Measurements from ENCODE around the gene SNX6. TPM values are rescaled to one million over a fixed set of nuclear protein-coding genes. Genes with fewer than 3 reads are reported as not detected.

The SNX6 gene
- total RNA-seq, 1 donor from 2014 or later: 82.4 TPM

DNA sequence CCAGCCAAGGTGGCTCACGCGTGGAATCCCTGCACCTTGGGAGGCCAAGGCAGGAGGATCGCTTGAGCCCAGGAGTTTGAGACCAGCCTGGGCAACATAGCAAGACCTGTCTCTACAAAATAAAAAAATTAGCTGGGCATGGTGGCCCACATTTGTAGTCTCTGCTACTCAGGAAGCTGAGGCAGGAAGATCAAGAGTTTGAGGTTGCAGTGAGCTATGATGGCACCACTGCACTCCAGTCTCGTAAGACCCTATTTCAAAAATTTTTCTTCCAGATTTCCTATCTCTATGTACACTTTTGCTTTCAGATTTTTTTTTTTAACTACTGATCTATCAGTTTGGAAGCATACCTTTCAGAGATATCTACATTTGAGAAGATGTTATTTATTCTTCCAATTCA lies 15.3 kb downstream of the SNX6 start:
- peaks cover 7% of the 10 kb centered on the region for H3K4me1 Mint-ChIP-seq (ENCODE audit: unreplicated experiment)
- H3K4me3 Mint-ChIP-seq (ENCODE audit: unreplicated experiment): no peak overlapping the region
- no peak for DNase-seq (ENCODE audit: low spot score)
- H3K27ac Mint-ChIP-seq (ENCODE audit: unreplicated experiment): no peak overlapping the region
- H3K36me3 Mint-ChIP-seq (ENCODE audit: low read depth, unreplicated experiment): peaks cover 12% of the 10 kb centered on the region
- no peaks in the 10 kb centered on the region for H3K27me3 Mint-ChIP-seq (ENCODE audit: unreplicated experiment)
- no peaks in the 10 kb centered on the region for H3K9me3 Mint-ChIP-seq (ENCODE audit: unreplicated experiment)
- TF ChIP-seq, protein P1, sequence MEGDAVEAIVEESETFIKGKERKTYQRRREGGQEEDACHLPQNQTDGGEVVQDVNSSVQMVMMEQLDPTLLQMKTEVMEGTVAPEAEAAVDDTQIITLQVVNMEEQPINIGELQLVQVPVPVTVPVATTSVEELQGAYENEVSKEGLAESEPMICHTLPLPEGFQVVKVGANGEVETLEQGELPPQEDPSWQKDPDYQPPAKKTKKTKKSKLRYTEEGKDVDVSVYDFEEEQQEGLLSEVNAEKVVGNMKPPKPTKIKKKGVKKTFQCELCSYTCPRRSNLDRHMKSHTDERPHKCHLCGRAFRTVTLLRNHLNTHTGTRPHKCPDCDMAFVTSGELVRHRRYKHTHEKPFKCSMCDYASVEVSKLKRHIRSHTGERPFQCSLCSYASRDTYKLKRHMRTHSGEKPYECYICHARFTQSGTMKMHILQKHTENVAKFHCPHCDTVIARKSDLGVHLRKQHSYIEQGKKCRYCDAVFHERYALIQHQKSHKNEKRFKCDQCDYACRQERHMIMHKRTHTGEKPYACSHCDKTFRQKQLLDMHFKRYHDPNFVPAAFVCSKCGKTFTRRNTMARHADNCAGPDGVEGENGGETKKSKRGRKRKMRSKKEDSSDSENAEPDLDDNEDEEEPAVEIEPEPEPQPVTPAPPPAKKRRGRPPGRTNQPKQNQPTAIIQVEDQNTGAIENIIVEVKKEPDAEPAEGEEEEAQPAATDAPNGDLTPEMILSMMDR (IDR thresholded peaks at IDR 0.05; ENCODE audit: unreplicated experiment): no peak

- TF ChIP-seq, protein P1 (IDR thresholded peaks at IDR 0.05; ENCODE audit: unreplicated experiment): no peak
- no peaks in the 10 kb centered on the region for H3K4me1 Mint-ChIP-seq (ENCODE audit: unreplicated experiment)
- peaks cover 5% of the 10 kb centered on the region for H3K36me3 Mint-ChIP-seq (ENCODE audit: low read depth, unreplicated experiment)
- no peak for DNase-seq (ENCODE audit: low spot score)
- no peaks in the 10 kb centered on the region for H3K9me3 Mint-ChIP-seq (ENCODE audit: unreplicated experiment)
- H3K4me3 Mint-ChIP-seq (ENCODE audit: unreplicated experiment): no peak overlapping the region
- H3K27ac Mint-ChIP-seq (ENCODE audit: unreplicated experiment): no peak overlapping the region
- H3K27me3 Mint-ChIP-seq (ENCODE audit: unreplicated experiment): no peaks in the 10 kb centered on the region
Measured at GRCh38 chr14:34610101-34610500, 19.8 kb downstream of the SNX6 start.

DNA sequence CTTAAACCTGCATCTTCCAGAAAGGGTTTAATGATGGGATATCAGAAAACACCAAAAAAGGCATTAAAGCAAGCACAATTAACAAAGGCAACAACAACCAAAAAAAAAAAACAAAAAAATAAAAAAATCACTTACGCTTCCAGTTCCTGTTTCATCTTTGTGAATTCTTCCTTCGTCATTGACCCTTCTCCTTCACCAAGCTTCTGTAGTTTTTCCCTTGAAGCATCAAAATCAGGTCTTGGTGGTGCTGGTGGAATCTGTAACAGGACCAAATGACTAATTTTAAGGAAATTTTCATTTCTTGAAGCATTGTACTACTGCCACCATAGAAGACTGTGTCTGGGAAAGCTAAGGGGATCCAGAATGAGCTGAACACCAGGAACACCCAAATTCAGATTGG lies 24.5 kb downstream of the SNX6 start:
- Mint-ChIP-seq H3K4me3 (ENCODE audit: unreplicated experiment) (no peak overlapping the region), H3K27me3 (ENCODE audit: unreplicated experiment) (no peaks in the 10 kb centered on the region), H3K4me1 (ENCODE audit: unreplicated experiment) (no peaks in the 10 kb centered on the region), H3K9me3 (ENCODE audit: unreplicated experiment) (no peaks in the 10 kb centered on the region), H3K27ac (ENCODE audit: unreplicated experiment) (no peak overlapping the region), H3K36me3 (ENCODE audit: low read depth, unreplicated experiment) (peaks cover 13% of the 10 kb centered on the region)
- TF ChIP-seq, protein P1 (IDR thresholded peaks at IDR 0.05; ENCODE audit: unreplicated experiment): no peak
- no peak for DNase-seq (ENCODE audit: low spot score)

GRCh38 chr14:34604995-34605394 lies 25.0 kb downstream of the SNX6 start:
- Mint-ChIP-seq H3K27me3 (ENCODE audit: unreplicated experiment) (no peaks in the 10 kb centered on the region), H3K4me3 (ENCODE audit: unreplicated experiment) (no peak overlapping the region), H3K4me1 (ENCODE audit: unreplicated experiment) (no peaks in the 10 kb centered on the region), H3K36me3 (ENCODE audit: low read depth, unreplicated experiment) (peaks cover 13% of the 10 kb centered on the region), H3K9me3 (ENCODE audit: unreplicated experiment) (no peaks in the 10 kb centered on the region), H3K27ac (ENCODE audit: unreplicated experiment) (no peak overlapping the region)
- DNase-seq (ENCODE audit: low spot score): no peak
- TF ChIP-seq, protein P1 (IDR thresholded peaks at IDR 0.05; ENCODE audit: unreplicated experiment): no peak

DNA sequence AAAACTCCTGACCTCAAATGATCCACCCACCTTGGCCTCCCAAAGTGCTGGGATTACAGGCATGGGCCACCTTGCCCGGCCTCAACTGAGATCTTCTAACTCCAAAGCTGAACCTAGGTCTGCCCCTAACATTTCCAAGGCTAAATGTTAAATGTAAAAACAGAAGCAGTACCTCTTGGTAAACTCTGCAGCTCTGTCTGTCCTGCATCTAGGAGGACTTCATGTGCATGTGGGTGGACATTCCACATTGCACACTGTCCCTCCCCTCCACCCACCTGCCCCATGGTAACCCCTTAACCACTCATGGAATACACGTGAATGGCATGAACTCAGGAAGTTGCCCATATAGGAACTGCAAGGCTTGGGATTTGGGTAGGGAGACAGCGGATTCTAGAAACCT lies 33.1 kb downstream of the SNX6 start:
- no peak for DNase-seq (ENCODE audit: low spot score)
- no peak overlapping the region for H3K27ac Mint-ChIP-seq (ENCODE audit: unreplicated experiment)
- no peaks in the 10 kb centered on the region for H3K4me1 Mint-ChIP-seq (ENCODE audit: unreplicated experiment)
- peaks cover 28% of the 10 kb centered on the region for H3K36me3 Mint-ChIP-seq (ENCODE audit: low read depth, unreplicated experiment)
- TF ChIP-seq, protein P1 (IDR thresholded peaks at IDR 0.05; ENCODE audit: unreplicated experiment): no peak
- H3K4me3 Mint-ChIP-seq (ENCODE audit: unreplicated experiment): no peak overlapping the region
- H3K9me3 Mint-ChIP-seq (ENCODE audit: unreplicated experiment): no peaks in the 10 kb centered on the region
- no peaks in the 10 kb centered on the region for H3K27me3 Mint-ChIP-seq (ENCODE audit: unreplicated experiment)

All from endothelial cell (in vitro differentiated cells).